A549 treated with CORT108297 at 1 μM for 4 hours (cell line): ENCODE results near the gene MATN3. TPM values are rescaled to one million over a fixed set of nuclear protein-coding genes. Genes with fewer than 3 reads are reported as not detected.

Experiments
- total RNA-seq: library from RNA; stranded (reverse); fragments of 200-300 nt; extraction: Qiagen RNA extraction; gene quantifications from 5 replicates; pipeline ENCODE4 v1.2.3, GENCODE V29; 2022

The MATN3 gene
- 9.1 to 16.9 TPM (median 14.0 TPM) in 5 replicates for total RNA-seq

GRCh38 chr2:20012282-20013125, at the start of gene MATN3:
Gene MATN3, minus strand, starts transcription at chr2:20012668. Its CDS starts 37 bp downstream, at chr2:20012631.

DNA sequence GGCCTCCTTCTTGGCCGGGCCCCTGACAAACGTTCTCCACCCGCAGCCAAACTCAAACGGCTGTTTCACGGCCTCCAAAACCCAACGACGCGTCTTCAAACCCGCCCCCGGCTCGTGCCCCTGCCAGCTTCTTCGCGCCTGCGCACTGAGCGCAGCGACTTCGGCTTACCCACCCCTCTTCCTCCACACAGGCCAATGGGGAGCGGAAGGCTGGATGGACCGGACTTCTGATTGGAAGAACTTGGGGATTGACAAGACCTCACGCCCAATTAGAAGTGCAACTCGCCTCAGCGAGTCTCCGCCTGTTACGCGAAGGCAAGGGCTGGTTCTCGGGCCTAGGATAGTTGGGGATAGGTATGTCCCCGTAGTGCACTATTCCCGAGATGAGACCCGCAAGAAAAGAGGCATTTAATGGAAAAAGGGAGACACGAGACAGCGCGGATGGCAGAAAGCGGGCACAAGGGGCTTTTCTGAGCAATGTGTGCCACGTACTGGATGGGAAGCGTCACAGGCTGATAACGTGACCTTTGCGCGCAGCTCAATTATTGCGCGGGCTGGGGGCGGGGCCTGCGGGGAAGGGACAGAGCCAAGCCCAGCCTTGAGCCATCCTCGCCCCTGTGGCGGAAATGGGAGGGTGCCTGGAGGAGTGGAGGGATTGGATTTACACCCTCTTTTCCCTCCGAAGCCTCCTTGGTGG, 39.2 kb upstream of the MATN3 start, which contains the start of gene LAPTM4A:
Gene LAPTM4A (minus strand): TSS at position 97 of the 697 bp plus-strand sequence. CDS start 108 bp downstream, outside the sequence.

GRCh38 chr2:19989667-19990415, 22.6 kb downstream of the MATN3 start, which contains the start of gene WDR35:
Gene WDR35, minus strand, starts transcription at chr2:19990105. Its CDS starts 90 bp downstream, at chr2:19990015.

Other genes with a start within 250 kb of the MATN3 start
- gene TTC32, start 110.7 kb downstream of the MATN3 start, total RNA-seq: 11.9 to 13.9 TPM (median 12.9 TPM) in 5 replicates
- 12.4 to 17.2 TPM (median 15.1 TPM) in 5 replicates for gene WDR35, start 22.6 kb downstream of the MATN3 start, total RNA-seq
- 240 to 291 TPM (median 268 TPM) in 5 replicates for gene LAPTM4A, start 39.0 kb upstream of the MATN3 start, total RNA-seq
- 153 to 217 TPM (median 189 TPM) in 5 replicates for gene SDC1, start 212.5 kb upstream of the MATN3 start, total RNA-seq